Lung (tissue), 12 donors: Measurements from ENCODE around the gene PTCD2. TPM values are rescaled to one million over a fixed set of nuclear protein-coding genes. Genes with fewer than 3 reads are reported as not detected.

Experiments
- ATAC-seq: fragments of 200-7000 bp; cut with Tn5 transposase; one replicate; pipeline ENCODE4 v1.9.1; 2020; ENCODE audit warnings: moderate number of reproducible peaks; ENCODE audit not compliant: insufficient read depth, low FRiP score
- DNase-seq, 3 donors: peaks; one replicate each; pipeline ENCODE4 v3.0.0-alpha.2; 2013 to 2017
- H3K27ac ChIP-seq, 2 donors: one replicate each; pipeline ENCODE4 v1.5.1; 2013; ENCODE audit warnings: mild to moderate bottlenecking in 2 of 2, moderate library complexity in 2 of 2, control low read depth in 1 of 2, inconsistent platforms in 1 of 2, low read depth in 1 of 2, low read length in 1 of 2
- H3K27me3 ChIP-seq, 3 donors: one replicate each; pipeline ENCODE4 v1.5.1; 2013; ENCODE audit warnings: low read length in 2 of 3; ENCODE audit not compliant: control insufficient read depth in 3 of 3, insufficient read depth in 3 of 3
- H3K36me3 ChIP-seq, 4 donors: one replicate each; pipeline ENCODE4 v1.5.1; 2013; ENCODE audit warnings: low read length in 4 of 4, mild to moderate bottlenecking in 1 of 4, moderate library complexity in 1 of 4; ENCODE audit not compliant: control insufficient read depth in 4 of 4, insufficient read depth in 4 of 4
- H3K4me1 ChIP-seq, 5 donors: one replicate each; pipeline ENCODE4 v1.5.1; 2013; ENCODE audit warnings: low read length in 5 of 5, mild to moderate bottlenecking in 2 of 5, moderate library complexity in 1 of 5; ENCODE audit not compliant: control insufficient read depth in 5 of 5, insufficient read depth in 5 of 5
- H3K4me3 ChIP-seq: one replicate; pipeline ENCODE4 v1.5.1; 2013; ENCODE audit warnings: mild to moderate bottlenecking, control low read depth, moderate library complexity
- H3K9ac ChIP-seq, 2 donors: one replicate each; pipeline ENCODE4 v1.5.1; 2013; ENCODE audit warnings: low read length in 2 of 2, control low read depth in 1 of 2; ENCODE audit not compliant: insufficient read depth in 1 of 2
- H3K9me3 ChIP-seq, 4 donors: one replicate each; pipeline ENCODE4 v1.5.1; 2013; ENCODE audit warnings: low read length in 3 of 4, mild to moderate bottlenecking in 1 of 4, moderate library complexity in 1 of 4; ENCODE audit not compliant: control insufficient read depth in 4 of 4, insufficient read depth in 3 of 4
- CTCF ChIP-seq: IDR thresholded peaks from 2 replicates; pipeline ENCODE4 v1.5.1; 2012; ENCODE audit warnings: mild to moderate bottlenecking; ENCODE audit errors: control extremely low read depth, extremely low read depth
- WGBS, 2 donors: extraction: QIAGEN DNeasy Blood & Tissue Kit; methylation state at CpG; one replicate each; pipeline ENCODE4 v1.1.7; 2013; 5-methylcytosine and 5-hydroxymethylcytosine counted together
- polyA plus RNA-seq, 2 donors: library from polyadenylated mRNA; stranded (reverse); fragments of 200-250 nt; gene quantifications; one replicate each; pipeline ENCODE4 v1.2.1, GENCODE V29; 2013
- total RNA-seq, 2 donors: library from RNA; depleted of rRNA in 1 of 2; stranded (reverse); fragments of >200 nt in 1 of 2; gene quantifications; one replicate each; pipeline ENCODE4 v1.2.1, GENCODE V29; 2014 to 2021
- donor health status: control.
- donor health status: control.
- donor health status: Bipolar disorder and iron deficiency.
- donor health status: healthy.
- donor health status: DM: yes; HTN: yes; CAD: no.

Gene PTCD2
- total and polyA plus RNA-seq, 4 donors: 1.9 to 12.0 (median 6.3) TPM

DNA sequence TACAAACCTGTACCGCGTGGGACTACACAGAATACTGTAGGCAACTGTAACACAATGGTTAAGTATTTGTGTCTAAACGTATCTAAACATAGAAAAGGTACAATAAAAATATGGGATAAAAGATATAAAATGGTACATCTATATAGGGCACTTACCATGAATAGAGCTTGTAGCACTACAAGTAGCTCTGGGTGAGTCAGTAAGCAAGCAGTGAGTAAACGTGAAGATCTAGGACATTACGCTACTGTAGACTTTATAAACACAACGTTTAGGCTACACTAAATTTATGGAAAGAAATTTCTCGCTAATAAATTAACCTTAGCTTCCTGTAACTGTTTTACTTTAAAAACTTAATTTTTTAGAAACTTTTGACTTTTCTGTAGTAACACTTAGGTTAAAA lies 46.6 kb upstream of the PTCD2 start:
- DNase-seq: no peak
- Histone ChIP-seq H3K27ac (no peak overlapping the region), H3K36me3 (peaks cover 0 to 6% (median 3%) of the 10 kb centered on the region in 4 donors), H3K9ac (no peak overlapping the region), H3K4me1 (peaks cover 0 to 2% (median 0%) of the 10 kb centered on the region in 5 donors), H3K27me3 (no peaks in the 10 kb centered on the region), H3K9me3 (peaks cover 0 to 5% (median 0%) of the 10 kb centered on the region in 4 donors), H3K4me3 (no peak overlapping the region)
- no peak for ATAC-seq
- TF ChIP-seq CTCF: no peak
- WGBS, 2 donors: 95 to 98% methylated on average over 7 of the region's 7 CpGs

DNA sequence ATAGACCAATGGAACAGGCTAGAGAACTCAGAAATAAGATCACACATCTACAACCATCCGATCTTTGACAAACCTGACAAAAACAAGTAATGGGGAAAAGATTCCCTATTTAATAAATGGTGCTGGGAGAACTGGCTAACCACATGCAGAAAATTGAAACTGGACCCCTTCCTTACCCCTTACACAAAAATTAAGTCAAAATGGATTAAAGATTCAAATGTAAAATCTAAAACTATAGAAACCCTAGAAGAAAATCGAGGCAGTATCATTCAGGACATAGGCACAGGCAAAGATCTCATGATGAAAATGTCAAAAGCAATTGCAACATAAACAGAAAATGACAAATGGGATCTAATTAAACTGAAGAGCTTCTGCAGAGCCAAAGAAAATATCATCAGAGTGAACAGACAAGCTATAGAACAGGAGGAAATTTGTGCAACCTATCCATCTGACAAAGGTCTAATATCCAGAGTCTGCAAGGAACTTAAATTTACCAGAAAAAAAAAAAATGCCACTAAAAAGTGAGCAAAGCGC lies 43.9 kb upstream of the PTCD2 start:
- H3K27me3 ChIP-seq: no peaks in the 10 kb centered on the region
- peaks cover 0 to 8% (median 3%) of the 10 kb centered on the region in 4 donors for H3K36me3 ChIP-seq
- H3K4me1 ChIP-seq: peaks cover 0 to 6% (median 2%) of the 10 kb centered on the region in 5 donors
- WGBS, 2 donors: 97 to 100% methylated on average over 3 of the region's 3 CpGs
- H3K9me3 ChIP-seq: peaks cover 0 to 5% (median 0%) of the 10 kb centered on the region in 4 donors
- DNase-seq: no peak
- TF ChIP-seq CTCF: no peak
- H3K4me3 ChIP-seq: no peak overlapping the region
- no peak overlapping the region for H3K27ac ChIP-seq
- H3K9ac ChIP-seq: no peak overlapping the region
- ATAC-seq: no peak

DNA sequence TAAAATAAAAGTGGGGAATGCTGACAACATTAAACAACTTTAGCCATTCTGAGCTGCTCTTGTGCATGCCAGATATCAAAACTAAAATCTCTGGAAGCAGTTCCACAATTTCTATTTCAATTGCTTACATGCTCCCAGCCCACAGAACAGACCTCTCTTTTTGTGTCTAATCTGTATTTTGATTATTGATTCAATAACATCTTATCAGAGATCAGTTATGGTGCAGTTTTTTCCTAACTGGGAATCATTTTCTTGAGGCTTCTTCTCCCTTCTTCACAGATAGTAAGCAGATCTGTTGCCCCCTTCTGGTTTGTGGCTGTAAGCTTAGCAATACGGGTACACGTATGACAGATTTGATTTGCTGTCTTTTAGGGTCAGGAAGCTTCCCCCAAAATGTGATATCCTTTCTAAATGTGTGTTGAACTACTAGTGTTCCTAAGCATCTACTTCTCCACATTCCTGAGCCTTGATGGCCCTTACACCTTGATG lies 39.5 kb upstream of the PTCD2 start:
- Histone ChIP-seq H3K27ac (peak overlapping the region in 1 of 2 donors; percentile 50), H3K36me3 (peaks cover 0 to 7% (median under 1%) of the 10 kb centered on the region in 4 donors), H3K9ac (no peak overlapping the region), H3K9me3 (peaks cover 0 to 5% (median 0%) of the 10 kb centered on the region in 4 donors), H3K27me3 (no peaks in the 10 kb centered on the region), H3K4me3 (no peak overlapping the region), H3K4me1 (peaks cover 0 to 20% (median 6%) of the 10 kb centered on the region in 5 donors)
- ATAC-seq (no peak), DNase-seq (peak in 2 of 3 donors; percentile 49 to 60)
- 55 to 59% methylated on average over 2 of the region's 2 CpGs for WGBS, 2 donors
- TF ChIP-seq CTCF: no peak
